Cardiac muscle cell (in vitro differentiated cells and primary cell): ENCODE data around the gene NTRK2. TPM values are rescaled to one million over a fixed set of nuclear protein-coding genes. Genes with fewer than 3 reads are reported as not detected.

Experiments used
- DNase-seq, 2 donors: peaks; one replicate each; pipeline versions ENCODE4 v3.0.0 to v3.0.0-alpha.2; 2010 to 2017; ENCODE audit warnings: low read depth in 1 of 2, low spot score in 1 of 2
- H3K27ac ChIP-seq: fragments of 200-600 bp; sonication (generic); 2 replicates; pipeline ENCODE4 v1.5.1; 2016
- H3K27me3 ChIP-seq: fragments of 200-600 bp; sonication (generic); 2 replicates; pipeline ENCODE4 v1.6.0; 2016; ENCODE audit warnings: control low read depth
- H3K36me3 ChIP-seq: fragments of 200-600 bp; sonication (generic); 2 replicates; pipeline ENCODE4 v1.5.1; 2016; ENCODE audit warnings: control low read depth
- H3K4me1 ChIP-seq: fragments of 200-600 bp; sonication (generic); 2 replicates; pipeline ENCODE4 v1.8.1; 2017; ENCODE audit warnings: low read depth, mild to moderate bottlenecking, mixed run types
- H3K4me3 ChIP-seq: fragments of 200-600 bp; sonication (generic); 2 replicates; pipeline ENCODE4 v1.5.1; 2016; ENCODE audit warnings: mild to moderate bottlenecking
- H3K9me3 ChIP-seq: fragments of 200-600 bp; sonication (generic); 2 replicates; pipeline ENCODE4 v1.5.1; 2017; ENCODE audit warnings: low read depth, mild to moderate bottlenecking, control low read depth
- CTCF ChIP-seq: IDR thresholded peaks from 2 replicates; pipeline ENCODE4 v1.5.1; 2012; ENCODE audit warnings: low read depth, mild to moderate bottlenecking, low read length
- polyA plus RNA-seq: library from polyadenylated mRNA; unstranded; fragments of >200 nt; fragmentation: Nextera tagmentation; extraction: Ambion mirVana; gene quantifications from 2 replicates; pipeline ENCODE4 v1.2.1, GENCODE V29; 2016
- total RNA-seq: library from RNA; depleted of rRNA; stranded (reverse); fragments of >200 nt; gene quantifications from 2 replicates; pipeline ENCODE4 v1.2.3, GENCODE V29; 2016

The NTRK2 gene
- total and polyA plus RNA-seq, 2 experiments from 2014 or later = 1.3 TPM

- Histone ChIP-seq H3K4me3 (no peak overlapping the region), H3K4me1 (no peaks in the 10 kb centered on the region), H3K27me3 (peaks cover 5% of the 10 kb centered on the region), H3K9me3 (no peaks in the 10 kb centered on the region), H3K27ac (no peak overlapping the region), H3K36me3 (no peaks in the 10 kb centered on the region)
- no peak for DNase-seq
- no peak for TF ChIP-seq CTCF
These were observed 276.5 kb downstream of the NTRK2 start for GRCh38 chr9:84945878-84946538.

- Histone ChIP-seq H3K4me1 (no peaks in the 10 kb centered on the region), H3K36me3 (no peaks in the 10 kb centered on the region), H3K27me3 (peaks cover 5% of the 10 kb centered on the region), H3K9me3 (no peaks in the 10 kb centered on the region), H3K4me3 (no peak overlapping the region), H3K27ac (no peak overlapping the region)
- TF ChIP-seq CTCF = no peak
- no peak for DNase-seq
These were observed 278.0 kb downstream of the NTRK2 start for GRCh38 chr9:84947412-84947972.

- H3K9me3 ChIP-seq = no peaks in the 10 kb centered on the region
- no peaks in the 10 kb centered on the region for H3K4me1 ChIP-seq
- peaks cover 6% of the 10 kb centered on the region for H3K27me3 ChIP-seq
- DNase-seq = no peak
- H3K36me3 ChIP-seq = no peaks in the 10 kb centered on the region
- no peak overlapping the region for H3K27ac ChIP-seq
- TF ChIP-seq CTCF = no peak
- no peak overlapping the region for H3K4me3 ChIP-seq
These were observed 279.7 kb downstream of the NTRK2 start for GRCh38 chr9:84949258-84949657.

- H3K4me1 ChIP-seq = no peaks in the 10 kb centered on the region
- H3K27ac ChIP-seq = no peak overlapping the region
- no peak for DNase-seq
- no peaks in the 10 kb centered on the region for H3K36me3 ChIP-seq
- no peak overlapping the region for H3K4me3 ChIP-seq
- peaks cover 13% of the 10 kb centered on the region for H3K27me3 ChIP-seq
- TF ChIP-seq CTCF = no peak
- H3K9me3 ChIP-seq = no peaks in the 10 kb centered on the region
These were observed 280.4 kb downstream of the NTRK2 start for GRCh38 chr9:84949971-84950370.

- DNase-seq = no peak
- H3K27ac ChIP-seq = no peak overlapping the region
- no peaks in the 10 kb centered on the region for H3K36me3 ChIP-seq
- peaks cover 18% of the 10 kb centered on the region for H3K27me3 ChIP-seq
- no peak for TF ChIP-seq CTCF
- H3K9me3 ChIP-seq = no peaks in the 10 kb centered on the region
- no peaks in the 10 kb centered on the region for H3K4me1 ChIP-seq
- H3K4me3 ChIP-seq = no peak overlapping the region
These were observed 281.6 kb downstream of the NTRK2 start for GRCh38 chr9:84950879-84951811.
